Activated T-cell treated with anti-CD3 and anti-CD28 coated beads for 1 hour (primary cell): ENCODE data around the gene DHODH.
"Not testable (repeated sequence)": the region's sequence is repeated elsewhere in the genome, so short reads cannot be mapped to it uniquely, and the experiment has no call there.

ENCODE experiments used
- DNase-seq: peaks from one replicate; pipeline ENCODE4 v3.0.0-alpha.2; 2020; ENCODE audit warnings: low read depth

DHODH gene

GRCh38 chr16:72008424-72009216, at the start of gene DHODH:
TSS of gene DHODH (plus strand) at chr16:72008744. CDS start at chr16:72008765, 21 bp downstream.
- peak; percentile 97 for DNase-seq

- DNase-seq, result peak; percentile 83
Measured at GRCh38 chr16:71961066-71962039, 47.2 kb upstream of the DHODH start.

GRCh38 chr16:71963125-71963875, 45.2 kb upstream of the DHODH start:
- no peak for DNase-seq

- no peak for DNase-seq
Measured at GRCh38 chr16:71965223-71965622, 43.3 kb upstream of the DHODH start.

- DNase-seq, result no peak
Measured at GRCh38 chr16:71966932-71967331, 41.6 kb upstream of the DHODH start.

GRCh38 chr16:71969353-71969752, 39.2 kb upstream of the DHODH start:
- no peak for DNase-seq

- no peak for DNase-seq
Measured at GRCh38 chr16:71971571-71971970, 37.0 kb upstream of the DHODH start.

GRCh38 chr16:71972356-71972755, 36.2 kb upstream of the DHODH start:
- no peak for DNase-seq

GRCh38 chr16:71973001-71973400, 35.5 kb upstream of the DHODH start:
- DNase-seq, result no peak

GRCh38 chr16:71974068-71974818, 34.3 kb upstream of the DHODH start:
- DNase-seq, result no peak

GRCh38 chr16:71985262-71985974, 23.1 kb upstream of the DHODH start:
- DNase-seq, result no peak

- no peak for DNase-seq
Measured at GRCh38 chr16:71986131-71986530, 22.4 kb upstream of the DHODH start.

GRCh38 chr16:71995038-71995437, 13.5 kb upstream of the DHODH start:
- no peak for DNase-seq

GRCh38 chr16:71997578-71997977, 11.0 kb upstream of the DHODH start:
- not testable (repeated sequence) for DNase-seq

- DNase-seq, result no peak
Measured at GRCh38 chr16:72001180-72001874, 7.2 kb upstream of the DHODH start.

GRCh38 chr16:72002619-72003018, 5.9 kb upstream of the DHODH start:
- DNase-seq, result no peak

GRCh38 chr16:72008065-72008423, 500 bp upstream of the DHODH start:
- DNase-seq, result not testable (repeated sequence)

- no peak for DNase-seq
Measured at GRCh38 chr16:72009779-72010178, 1.2 kb downstream of the DHODH start.

GRCh38 chr16:72012607-72013006, 4.1 kb downstream of the DHODH start:
- DNase-seq, result no peak

GRCh38 chr16:72013389-72013788, 4.8 kb downstream of the DHODH start:
- DNase-seq, result no peak
